HG03558 (cell line): ENCODE measurements around the gene OR7G3.

ENCODE experiments used
- ATAC-seq: cut with Tn5 transposase; IDR thresholded peaks from one replicate; pipeline ENCODE4 v1.9.1; 2021; ENCODE audit warnings: moderate number of reproducible peaks; ENCODE audit not compliant: unreplicated experiment; ENCODE audit errors: extremely low read depth

OR7G3 gene

DNA sequence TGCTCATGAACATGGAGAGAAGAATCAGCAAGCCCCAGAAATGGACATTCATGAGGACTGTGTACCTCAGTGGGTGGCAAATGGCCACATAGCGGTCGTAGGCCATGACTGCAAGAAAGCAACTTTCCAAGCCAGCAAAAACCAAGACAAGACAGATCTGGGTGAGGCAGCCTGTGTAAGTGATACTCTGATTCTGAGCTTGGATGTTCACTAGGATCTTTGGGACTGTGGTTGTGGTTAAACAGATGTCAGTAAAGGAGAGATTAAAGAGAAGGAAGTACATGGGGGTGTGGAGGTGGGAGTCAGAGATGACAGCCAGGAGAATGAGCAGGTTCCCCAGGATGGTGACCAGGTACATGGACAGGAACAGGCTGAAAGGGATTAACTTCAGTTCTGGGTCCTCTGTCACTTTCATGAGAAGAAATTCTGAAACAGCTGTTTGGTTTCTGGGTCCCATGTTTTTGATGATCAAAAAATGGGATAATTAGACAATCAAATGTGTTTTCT, 11.4 kb downstream of the OR7G3 start, which contains the start of gene OR7G1:
Gene OR7G1 (minus strand): TSS at position 457 of the 507 bp plus-strand sequence. CDS start 0 bp downstream, at position 457.
- ATAC-seq, result no peak

DNA sequence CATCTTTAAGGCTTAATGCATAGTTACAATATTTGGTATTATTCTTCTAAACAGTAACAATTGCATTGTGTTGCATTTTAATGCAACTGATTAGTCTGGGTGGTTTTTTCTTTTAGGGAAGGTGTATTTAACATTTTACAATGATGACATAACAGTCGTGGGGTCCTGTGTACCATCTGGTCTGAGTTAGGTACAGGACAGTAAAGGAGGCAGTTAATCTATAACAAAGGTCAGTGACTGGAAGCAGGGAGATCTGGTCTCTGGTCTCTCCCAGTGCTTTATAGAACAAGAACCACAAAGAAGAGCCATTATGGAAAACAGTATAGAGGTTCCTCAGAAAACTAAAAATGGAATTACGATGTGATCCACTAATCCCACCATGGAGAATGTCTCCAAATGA, 16.8 kb downstream of the OR7G3 start:
- no peak for ATAC-seq

DNA sequence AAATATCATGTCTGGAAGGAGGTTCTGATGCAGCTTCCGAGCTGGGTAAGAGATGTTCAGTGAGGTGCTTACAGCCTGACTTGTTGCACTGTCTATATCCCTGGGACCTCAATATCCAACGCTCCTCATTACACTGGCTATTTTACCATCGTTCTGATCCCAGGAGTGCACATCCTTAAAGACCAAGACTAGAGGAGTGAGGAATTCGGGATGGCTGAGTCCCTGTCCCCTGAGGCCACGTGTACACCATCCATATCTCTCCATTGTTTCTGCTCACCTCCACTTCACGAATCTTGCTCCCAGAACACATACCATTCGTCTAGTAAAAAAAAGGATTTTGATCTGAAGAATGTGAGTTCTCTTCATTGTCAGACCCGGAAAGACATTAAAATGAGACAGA, 19.4 kb downstream of the OR7G3 start, which contains the start of gene OR7G2:
Gene OR7G2 (minus strand): TSS at position 101 of the 400 bp plus-strand sequence. CDS start 4,232 bp downstream, outside the sequence.
- no peak for ATAC-seq

DNA sequence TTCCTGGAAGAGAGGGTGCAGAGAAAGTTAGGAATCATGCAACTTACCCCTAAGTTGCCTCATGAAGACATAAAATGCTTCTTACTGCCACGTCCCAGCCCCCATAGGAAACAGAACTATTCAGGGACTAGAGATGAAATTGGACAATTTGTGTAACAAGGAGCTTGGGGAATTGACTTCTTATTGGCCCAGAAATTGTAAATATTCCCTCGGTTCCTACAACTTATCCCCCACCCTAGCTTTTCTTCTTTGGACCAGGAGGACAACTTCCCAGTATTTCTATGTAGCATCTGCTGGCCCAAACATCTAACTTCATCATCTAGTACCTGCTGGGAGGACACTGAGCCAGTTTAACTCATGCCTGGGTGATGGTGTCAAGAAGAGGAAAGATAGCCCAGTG, 40.0 kb downstream of the OR7G3 start, which contains the start of gene OR1M1:
Gene OR1M1 (plus strand): TSS at position 301 of the 400 bp plus-strand sequence. CDS start 6,184 bp downstream, outside the sequence.
- ATAC-seq, result no peak

DNA sequence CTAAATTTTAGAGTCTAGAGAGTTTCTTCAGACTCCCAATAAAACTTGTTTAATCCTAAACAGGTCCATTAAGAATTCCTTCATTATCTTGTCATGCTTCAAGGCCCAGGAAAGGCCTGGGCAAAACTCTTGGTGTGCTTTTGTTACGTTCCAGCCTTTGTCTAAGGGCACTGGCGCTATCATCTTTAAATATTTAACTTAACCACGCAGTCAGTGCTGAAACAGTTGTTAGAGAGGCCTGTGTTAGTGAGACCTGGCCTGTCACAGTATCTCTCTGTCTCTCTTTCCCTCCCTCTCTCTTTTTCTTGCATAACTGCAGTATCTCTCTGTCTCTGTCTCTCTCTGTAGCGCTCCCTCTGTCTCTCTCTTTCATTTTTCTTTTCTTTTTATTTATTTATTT, 48.1 kb downstream of the OR7G3 start:
- ATAC-seq, result no peak

DNA sequence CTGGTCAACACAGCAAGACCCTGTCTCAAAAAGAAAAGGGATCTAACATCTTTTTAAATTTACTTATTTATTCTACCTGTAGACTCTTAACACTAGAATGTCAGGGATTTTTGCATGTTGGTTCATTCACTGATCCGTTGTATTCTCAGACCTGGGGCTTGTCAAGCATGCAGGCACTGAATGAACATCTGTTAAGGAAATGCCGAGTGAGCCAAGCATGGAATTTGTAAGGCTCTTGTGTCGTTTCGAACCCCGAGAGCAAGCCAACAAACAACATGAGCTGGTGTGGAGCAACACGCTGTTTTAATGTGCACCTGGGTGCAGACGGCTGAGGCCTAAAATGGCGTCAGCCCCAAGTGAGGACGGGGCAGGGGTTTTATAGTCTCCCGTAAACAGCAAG, 49.8 kb downstream of the OR7G3 start:
- no peak for ATAC-seq
